ENCODE measurements around the gene PATL2.
A peak's percentile ranks its signal among the peaks of the same experiment; 100 is the strongest.
"Not testable (repeated sequence)": the region's sequence is repeated elsewhere in the genome, so short reads cannot be mapped to it uniquely, and the experiment has no call there.

PATL2 gene

GRCh38 chr15:44647036-44647435, 64.1 kb downstream of the PATL2 start:
- DNase-seq (ENCODE audit: low read depth): no peak

GRCh38 chr15:44646460-44646859, 64.7 kb downstream of the PATL2 start:
- DNase-seq (ENCODE audit: low read depth): no peak

- no peak for DNase-seq (ENCODE audit: low read depth)
Observed at GRCh38 chr15:44641651-44642050, 69.5 kb downstream of the PATL2 start.

- DNase-seq (ENCODE audit: low read depth): no peak
Observed at GRCh38 chr15:44636976-44637375, 74.1 kb downstream of the PATL2 start.

GRCh38 chr15:44633603-44634002, 77.5 kb downstream of the PATL2 start:
- peak; percentile 74 for DNase-seq (ENCODE audit: low read depth)

- not testable (repeated sequence) for DNase-seq (ENCODE audit: low read depth)
Observed at GRCh38 chr15:44625286-44625685, 85.8 kb downstream of the PATL2 start.

GRCh38 chr15:44623178-44623577, 87.9 kb downstream of the PATL2 start:
- no peak for DNase-seq (ENCODE audit: low read depth)

GRCh38 chr15:44620081-44620480, 91.0 kb downstream of the PATL2 start:
- no peak for DNase-seq (ENCODE audit: low read depth)

- no peak for DNase-seq (ENCODE audit: low read depth)
Observed at GRCh38 chr15:44616974-44617373, 94.1 kb downstream of the PATL2 start.
